K562 treated with DMSO at 1 percent for 24 hours (cell line): Measurements from ENCODE around the gene DSC3. TPM values are rescaled to one million over a fixed set of nuclear protein-coding genes. Genes with fewer than 3 reads are reported as not detected.

Source experiments
- total RNA-seq: library from RNA; unstranded; fragments of 300-600 nt; gene quantifications from 2 replicates; pipeline ENCODE4 v1.2.3, GENCODE V29; 2022; ENCODE audit warnings: low read depth; ENCODE audit not compliant: insufficient read depth

DSC3 gene
- 0.03 TPM in 1 of 2 replicates, not detected in the other for total RNA-seq

GRCh38 chr18:31042406-31043181 is at the start of gene DSC3:
DSC3 (minus strand) TSS chr18:31042742; CDS start chr18:31042660, 82 bp downstream.

Other genes with a start within 250 kb of the DSC3 start
- gene DSC2, start 59.7 kb upstream of the DSC3 start, total RNA-seq, result 4.3 and 5.3 TPM in 2 replicates
- gene DSC1, start 120.1 kb upstream of the DSC3 start, total RNA-seq, result 0.28 and 0.31 TPM in 2 replicates